Lower lobe of right lung (tissue), 2 donors: ENCODE measurements around the gene SPRY4. TPM values are rescaled to one million over a fixed set of nuclear protein-coding genes. Genes with fewer than 3 reads are reported as not detected.
"Not testable (repeated sequence)": the region's sequence is repeated elsewhere in the genome, so short reads cannot be mapped to it uniquely, and the experiment has no call there.

Experiments used
- ATAC-seq, 2 donors: fragments of 200-7000 bp; cut with Tn5 transposase; one replicate each; pipeline ENCODE4 v1.9.1; 2020 to 2022; ENCODE audit warnings: mild to moderate bottlenecking in 2 of 2, moderate library complexity in 2 of 2
- DNase-seq: peaks from one replicate; pipeline ENCODE4 v3.0.0-alpha.2; 2020
- H3K27ac ChIP-seq: fragments of 200-600 bp; one replicate; pipeline ENCODE4 v1.8.0; 2022
- H3K27me3 ChIP-seq: fragments of 200-600 bp; one replicate; pipeline ENCODE4 v1.8.0; 2022; ENCODE audit warnings: low read depth
- H3K36me3 ChIP-seq: fragments of 200-600 bp; one replicate; pipeline ENCODE4 v1.8.0; 2022; ENCODE audit warnings: mild to moderate bottlenecking
- H3K4me1 ChIP-seq: fragments of 200-600 bp; one replicate; pipeline ENCODE4 v1.8.0; 2022
- H3K4me3 ChIP-seq: fragments of 200-600 bp; one replicate; pipeline ENCODE4 v1.8.0; 2022; ENCODE audit warnings: mild to moderate bottlenecking
- H3K9me3 ChIP-seq: fragments of 200-600 bp; one replicate; pipeline ENCODE4 v1.8.0; 2022
- CTCF ChIP-seq: fragments of 200-600 bp; IDR thresholded peaks from one replicate; pipeline ENCODE4 v1.8.0; 2022; ENCODE audit warnings: antibody characterized with exemption, mild to moderate bottlenecking
- intact Hi-C: fragments of 100-400 bp; cut with DNase I; formaldehyde crosslinking; loops from one replicate; pipeline ENCODE4 v1.11.0; 2022
- total RNA-seq: library from RNA; stranded (reverse); fragmentation: NEBNext Ultra II Directional; extraction: Animal tissue kit (Norgen Biotek cat#: 25700); gene quantifications from one replicate; pipeline ENCODE4 v1.2.1, GENCODE V29; 2021
- donor health status: DM: no; HTN: yes; CAD: no; lungs with severe emphysema.

Gene SPRY4
- total RNA-seq, 1 donor from 2014 or later, result 42.7 TPM

GRCh38 chr5:142277796-142278195 is 47.0 kb downstream of the SPRY4 start:
- DNase-seq, result no peak
- Histone ChIP-seq H3K4me3 (no peak overlapping the region), H3K4me1 (peaks cover 6% of the 10 kb centered on the region), H3K27ac (no peak overlapping the region), H3K9me3 (no peaks in the 10 kb centered on the region), H3K36me3 (no peaks in the 10 kb centered on the region), H3K27me3 (no peaks in the 10 kb centered on the region)
- no peak for TF ChIP-seq CTCF
- ATAC-seq, result no peak
- intact Hi-C loops, result no loop called here

- H3K9me3 ChIP-seq, result no peaks in the 10 kb centered on the region
- H3K4me1 ChIP-seq, result peaks cover 6% of the 10 kb centered on the region
- H3K36me3 ChIP-seq, result no peaks in the 10 kb centered on the region
- H3K27ac ChIP-seq, result no peak overlapping the region
- no peak for TF ChIP-seq CTCF
- H3K4me3 ChIP-seq, result no peak overlapping the region
- H3K27me3 ChIP-seq, result no peaks in the 10 kb centered on the region
- ATAC-seq (no peak), DNase-seq (no peak)
- intact Hi-C loops, result no loop called here
Observed at GRCh38 chr5:142276517-142276916, 48.3 kb downstream of the SPRY4 start.

DNA sequence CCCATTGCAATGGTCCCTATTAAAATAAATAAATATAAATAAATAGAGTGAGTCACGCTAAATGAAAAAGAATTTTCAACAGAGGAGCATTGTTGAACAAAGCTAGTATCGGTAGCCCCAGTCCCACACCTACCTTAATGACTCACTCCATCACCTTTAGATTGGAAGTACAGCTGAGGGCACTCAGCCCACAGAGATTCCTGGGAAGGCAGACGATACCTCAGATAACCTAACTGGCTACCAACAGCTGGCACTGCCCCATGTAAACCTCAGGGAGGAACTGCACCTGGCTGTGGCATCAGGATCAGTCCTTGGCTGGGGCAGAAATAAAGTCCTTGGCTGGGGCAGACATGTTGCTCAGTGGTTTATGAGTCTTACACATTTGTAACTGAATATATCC is 49.3 kb downstream of the SPRY4 start:
- ATAC-seq (no peak), DNase-seq (no peak)
- intact Hi-C loops, result no loop called here

GRCh38 chr5:142272596-142272995 is 52.2 kb downstream of the SPRY4 start:
- H3K36me3 ChIP-seq, H3K9me3 ChIP-seq, H3K4me1 ChIP-seq, DNase-seq, H3K27ac ChIP-seq, H3K4me3 ChIP-seq, ATAC-seq, H3K27me3 ChIP-seq, intact Hi-C loops: not testable (repeated sequence)

More for the DNA sequence above, 49.3 kb downstream of the SPRY4 start:
- H3K4me3 ChIP-seq, result no peak overlapping the region
- no peaks in the 10 kb centered on the region for H3K4me1 ChIP-seq
- H3K36me3 ChIP-seq, result no peaks in the 10 kb centered on the region
- H3K9me3 ChIP-seq, result no peaks in the 10 kb centered on the region
- no peak for TF ChIP-seq CTCF
- H3K27ac ChIP-seq, result no peak overlapping the region
- H3K27me3 ChIP-seq, result no peaks in the 10 kb centered on the region

GRCh38 chr5:142264084-142264483 is 60.7 kb downstream of the SPRY4 start:
- ATAC-seq, H3K27ac ChIP-seq: not testable (repeated sequence)

GRCh38 chr5:142263346-142263745 is 61.5 kb downstream of the SPRY4 start:
- peaks cover 9% of the 10 kb centered on the region for H3K4me1 ChIP-seq
- no peak for DNase-seq
- no peaks in the 10 kb centered on the region for H3K27me3 ChIP-seq
- ATAC-seq, result no peak
- H3K9me3 ChIP-seq, result no peaks in the 10 kb centered on the region
- H3K36me3 ChIP-seq, result no peaks in the 10 kb centered on the region
- H3K27ac ChIP-seq, result no peak overlapping the region
- intact Hi-C loops, result no loop called here
- TF ChIP-seq CTCF, result no peak
- H3K4me3 ChIP-seq, result no peak overlapping the region

More at GRCh38 chr5:142264084-142264483, 60.7 kb downstream of the SPRY4 start:
- intact Hi-C loops, H3K27me3 ChIP-seq, H3K4me1 ChIP-seq, DNase-seq, H3K36me3 ChIP-seq, H3K9me3 ChIP-seq, H3K4me3 ChIP-seq: not testable (repeated sequence)

GRCh38 chr5:142262683-142263082 is 62.1 kb downstream of the SPRY4 start:
- intact Hi-C loops, result no loop called here
- DNase-seq (no peak), ATAC-seq (no peak)
- Histone ChIP-seq H3K4me1 (peaks cover 9% of the 10 kb centered on the region), H3K27ac (no peak overlapping the region), H3K9me3 (no peaks in the 10 kb centered on the region), H3K36me3 (no peaks in the 10 kb centered on the region), H3K27me3 (no peaks in the 10 kb centered on the region), H3K4me3 (no peak overlapping the region)
- no peak for TF ChIP-seq CTCF
